SK-N-SH (cell line): ENCODE measurements around the gene VPS8. TPM values are rescaled to one million over a fixed set of nuclear protein-coding genes. Genes with fewer than 3 reads are reported as not detected.

ENCODE experiments used
- CTCF ChIA-PET: fragments of 300-600, 350-600 bp; formaldehyde crosslinking; extraction: SDS; loops from one replicate; lab custom pipeline; 2021; lab: Yijun Ruan, JAX
- POLR2A ChIA-PET: fragments of 350-600 bp; sonication (Branson Sonifier 250); formaldehyde crosslinking; extraction: SDS; loops from one replicate; lab custom pipeline; 2020; ENCODE audit warnings: antibody characterized with exemption, inconsistent platforms; lab: Yijun Ruan, JAX
- DNase-seq: peaks from one replicate; pipeline ENCODE4 v3.0.0; 2012
- H2AFZ ChIP-seq: fragments of 200-600 bp; sonication (generic); 2 replicates; pipeline ENCODE4 v1.8.1; 2016; ENCODE audit warnings: antibody characterized with exemption, mild to moderate bottlenecking, low read depth
- H3F3A ChIP-seq: fragments of 200-600 bp; sonication (generic); replicated peaks from 2 replicates; pipeline ENCODE3; 2016; ENCODE audit warnings: antibody characterized with exemption, mild to moderate bottlenecking; ENCODE audit not compliant: insufficient read depth
- H3K27ac ChIP-seq, 2 experiments: fragments of 200-500 bp in 1 of 2; fragments of 200-600 bp in 1 of 2; sonication (Bioruptor generic) in 1 of 2; sonication (generic), shearing (Covaris generic) in 1 of 2; 2 replicates each; pipeline versions ENCODE4 v1.5.1 to v1.6.1; 2014 to 2016; ENCODE audit warnings: low read depth in 2 of 2, inconsistent platforms in 1 of 2, low read length in 1 of 2, mild to moderate bottlenecking in 1 of 2, mixed read lengths in 1 of 2
- H3K27me3 ChIP-seq: fragments of 200-600 bp; sonication (generic), shearing (Covaris generic); 2 replicates; pipeline ENCODE4 v1.6.1; 2016; ENCODE audit warnings: mixed run types; ENCODE audit not compliant: insufficient read depth
- H3K36me3 ChIP-seq, 2 experiments: fragments of 200-500 bp in 1 of 2; fragments of 200-600 bp in 1 of 2; sonication (Bioruptor generic) in 1 of 2; sonication (generic) in 1 of 2; replicated peaks in 1 of 2; 2 replicates each; pipeline versions ENCODE3 to v1.5.1; 2014 to 2016; ENCODE audit warnings: low read length in 1 of 2, mild to moderate bottlenecking in 1 of 2; ENCODE audit not compliant: insufficient read depth in 2 of 2, control insufficient read depth in 1 of 2
- H3K4me1 ChIP-seq, 2 experiments: fragments of 200-500 bp in 1 of 2; fragments of 200-600 bp in 1 of 2; sonication (Bioruptor generic) in 1 of 2; sonication (generic), shearing (Covaris generic) in 1 of 2; 2 replicates each; pipeline versions ENCODE4 v1.5.1 to v1.6.1; 2014 to 2016; ENCODE audit warnings: low read depth in 1 of 2, low read length in 1 of 2, mixed run types in 1 of 2; ENCODE audit not compliant: insufficient read depth in 2 of 2, control insufficient read depth in 1 of 2
- H3K4me2 ChIP-seq: fragments of 200-600 bp; sonication (generic), shearing (Covaris generic); 2 replicates; pipeline ENCODE4 v1.6.1; 2017; ENCODE audit warnings: mixed run types
- H3K4me3 ChIP-seq, 2 experiments: fragments of 200-500 bp in 1 of 2; fragments of 200-600 bp in 1 of 2; sonication (Bioruptor generic) in 1 of 2; sonication (generic), shearing (Covaris generic) in 1 of 2; 2 replicates each; pipeline versions ENCODE4 v1.5.1 to v1.8.1; 2014 to 2016; ENCODE audit warnings: low read depth in 2 of 2, inconsistent platforms in 1 of 2, low read length in 1 of 2, mild to moderate bottlenecking in 1 of 2, mixed read lengths in 1 of 2, moderate library complexity in 1 of 2
- H3K79me2 ChIP-seq: fragments of 200-600 bp; sonication (generic); 2 replicates; pipeline ENCODE4 v1.8.1; 2017; ENCODE audit warnings: mild to moderate bottlenecking; ENCODE audit not compliant: insufficient read depth
- H3K9ac ChIP-seq: fragments of 200-600 bp; sonication (generic); 2 replicates; pipeline ENCODE4 v1.6.1; 2017; ENCODE audit warnings: mixed run types
- H3K9me2 ChIP-seq: fragments of 200-600 bp; sonication (generic); 2 replicates; pipeline ENCODE4 v1.6.1; 2017; ENCODE audit warnings: mixed run types
- H3K9me3 ChIP-seq: fragments of 200-600 bp; sonication (generic); 2 replicates; pipeline ENCODE4 v1.6.1; 2017; ENCODE audit warnings: mixed run types, mild to moderate bottlenecking, moderate library complexity
- H4K20me1 ChIP-seq: fragments of 200-600 bp; sonication (generic); 2 replicates; pipeline ENCODE4 v1.6.1; 2017; ENCODE audit warnings: mild to moderate bottlenecking, mixed run types; ENCODE audit not compliant: insufficient read depth
- CHD2 ChIP-seq: fragments of 150-350 bp; IDR thresholded peaks from 2 replicates; pipeline ENCODE4 v1.6.1; 2018; ENCODE audit warnings: low read length; ENCODE audit not compliant: partially characterized antibody
- CTCF ChIP-seq: fragments of 200-600 bp; sonication (generic); IDR thresholded peaks from 2 replicates; pipeline ENCODE4 v1.6.1; 2017; ENCODE audit warnings: antibody characterized with exemption, mild to moderate bottlenecking, moderate library complexity
- EP300 ChIP-seq, 2 experiments: IDR thresholded peaks; 2 replicates each; pipeline versions ENCODE4 v1.4.0 to v1.6.1; 2012; ENCODE audit warnings: borderline replicate concordance in 1 of 2, low read depth in 1 of 2, low read length in 1 of 2
- EZH2phosphoT487 ChIP-seq: fragments of 200-600 bp; sonication (generic); IDR thresholded peaks from 2 replicates; pipeline ENCODE4 v1.6.1; 2017; ENCODE audit warnings: low read depth, mixed run types, mild to moderate bottlenecking, antibody characterized with exemption, moderate library complexity, borderline replicate concordance
- FOSL2 ChIP-seq: IDR thresholded peaks from 2 replicates; pipeline ENCODE4 v1.4.0; 2012; ENCODE audit warnings: low read depth, mild to moderate bottlenecking, moderate library complexity, borderline replicate concordance
- FOXM1 ChIP-seq: IDR thresholded peaks from 2 replicates; pipeline ENCODE4 v1.4.0; 2012; ENCODE audit warnings: low read depth, mild to moderate bottlenecking
- GABPA ChIP-seq: IDR thresholded peaks from 2 replicates; pipeline ENCODE4 v1.4.0; 2012; ENCODE audit warnings: low read depth, mild to moderate bottlenecking
- GATA2 ChIP-seq: sonication (generic); formaldehyde crosslinking; IDR thresholded peaks from 2 replicates; pipeline ENCODE4 v1.5.0; 2020; ENCODE audit warnings: mild to moderate bottlenecking, missing genetic modification reagents
- JUND ChIP-seq: IDR thresholded peaks from 2 replicates; pipeline ENCODE4 v1.4.0; 2012
- MAX ChIP-seq: IDR thresholded peaks from 2 replicates; pipeline ENCODE4 v1.4.0; 2012; ENCODE audit warnings: low read depth
- MEF2A ChIP-seq: IDR thresholded peaks from 2 replicates; pipeline ENCODE4 v1.4.0; 2012; ENCODE audit warnings: low read depth, borderline replicate concordance
- MXI1 ChIP-seq: IDR thresholded peaks from 2 replicates; pipeline ENCODE4 v1.6.1; 2012; ENCODE audit warnings: mild to moderate bottlenecking, low read depth, low read length, improper control_type of control experiment
- NFIC ChIP-seq: IDR thresholded peaks from 2 replicates; pipeline ENCODE4 v1.4.0; 2012; ENCODE audit warnings: borderline replicate concordance
- NRF1 ChIP-seq: IDR thresholded peaks from 2 replicates; pipeline ENCODE4 v1.6.1; 2012; ENCODE audit warnings: low read depth, mild to moderate bottlenecking, low read length
- POLR2AphosphoS5 ChIP-seq: IDR thresholded peaks from 2 replicates; pipeline ENCODE4 v1.6.1; 2012; ENCODE audit warnings: low read depth, low read length
- RAD21 ChIP-seq: IDR thresholded peaks from 2 replicates; pipeline ENCODE4 v1.6.1; 2012; ENCODE audit warnings: mild to moderate bottlenecking, low read length
- RCOR1 ChIP-seq: fragments of 150-350 bp; IDR thresholded peaks from 2 replicates; pipeline ENCODE4 v1.6.1; 2017; ENCODE audit warnings: antibody characterized with exemption, low read length
- RFX5 ChIP-seq: IDR thresholded peaks from 2 replicates; pipeline ENCODE4 v1.6.1; 2012; ENCODE audit warnings: mild to moderate bottlenecking, improper control_type of control experiment, low read length
- SIN3A ChIP-seq: IDR thresholded peaks from 2 replicates; pipeline ENCODE4 v1.6.1; 2012; ENCODE audit warnings: low read depth, mild to moderate bottlenecking, low read length, moderate library complexity, borderline replicate concordance
- TCF12 ChIP-seq: IDR thresholded peaks from 2 replicates; pipeline ENCODE4 v1.4.0; 2012
- TEAD4 ChIP-seq: IDR thresholded peaks from 2 replicates; pipeline ENCODE4 v1.4.0; 2012; ENCODE audit warnings: mild to moderate bottlenecking, borderline replicate concordance; ENCODE audit not compliant: insufficient read depth
- WGBS: methylation state at CpG from one replicate; pipeline ENCODE4 v1.1.6; 2017; ENCODE audit warnings: low lambda C conversion rate; 5-methylcytosine and 5-hydroxymethylcytosine counted together
- polyA plus RNA-seq, 3 experiments: library from polyadenylated mRNA; depleted of rRNA; stranded (reverse); fragments of >200 nt; gene quantifications; 2 replicates each; pipeline ENCODE4 v1.2.3, GENCODE V29; 2012
- TF ChIP-seq, protein P1 (sequence below): IDR thresholded peaks from 2 replicates; pipeline ENCODE4; 2012

Gene VPS8
- polyA plus RNA-seq, 1 of the 3 experiments (the other 2 are of a cell fraction), result 12.8 TPM

- Histone ChIP-seq H3K9me3 (no peaks in the 10 kb centered on the region), H4K20me1 (no peaks in the 10 kb centered on the region), H3K4me2 (no peak overlapping the region), H3K4me3 (no peak overlapping the region), H3K79me2 (no peaks in the 10 kb centered on the region), H3K9me2 (no peaks in the 10 kb centered on the region), H3K36me3 (no peaks in the 10 kb centered on the region)
- WGBS, result 87% methylated on average over 12 of the region's 12 CpGs
- POLR2A ChIA-PET, result no interaction called here
- no peak for TF ChIP-seq GATA2 (CRISPR knock-in tag)
- no peak for TF ChIP-seq TEAD4
- TF ChIP-seq RCOR1, result no peak
- TF ChIP-seq TCF12, result no peak
- TF ChIP-seq POLR2AphosphoS5, result no peak
- no peak for TF ChIP-seq MAX
- TF ChIP-seq CHD2, result no peak
- no peak for TF ChIP-seq CTCF
- no peak for TF ChIP-seq FOXM1
- TF ChIP-seq EZH2phosphoT487, result no peak
- no peak for TF ChIP-seq JUND
- TF ChIP-seq, protein P1, sequence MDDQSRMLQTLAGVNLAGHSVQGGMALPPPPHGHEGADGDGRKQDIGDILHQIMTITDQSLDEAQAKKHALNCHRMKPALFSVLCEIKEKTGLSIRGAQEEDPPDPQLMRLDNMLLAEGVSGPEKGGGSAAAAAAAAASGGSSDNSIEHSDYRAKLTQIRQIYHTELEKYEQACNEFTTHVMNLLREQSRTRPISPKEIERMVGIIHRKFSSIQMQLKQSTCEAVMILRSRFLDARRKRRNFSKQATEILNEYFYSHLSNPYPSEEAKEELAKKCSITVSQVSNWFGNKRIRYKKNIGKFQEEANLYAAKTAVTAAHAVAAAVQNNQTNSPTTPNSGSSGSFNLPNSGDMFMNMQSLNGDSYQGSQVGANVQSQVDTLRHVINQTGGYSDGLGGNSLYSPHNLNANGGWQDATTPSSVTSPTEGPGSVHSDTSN, result no peak
- TF ChIP-seq NRF1, result no peak
- TF ChIP-seq, all 33 proteins: peak for 0
- CTCF ChIA-PET, result interaction anchor here (1.0 to 1.9 kb wide), 2 partner anchors 16 to 206 kb away, joined by 3 to 11 read pairs; partner anchors contain the start of gene EPHB3
- no peak for DNase-seq
- Histone ChIP-seq H3K27ac (no peak overlapping the region), H3K4me1 (peaks cover 0 to 2% of the 10 kb centered on the region in 2 experiments; a peak in 1 of 4 replicates), H3F3A (no peaks in the 10 kb centered on the region), H3K9ac (no peak overlapping the region), H2AFZ (no peak overlapping the region), H3K27me3 (no peaks in the 10 kb centered on the region)
Measured at GRCh38 chr3:184767377-184767776, 44.6 kb upstream of the VPS8 start.

DNA sequence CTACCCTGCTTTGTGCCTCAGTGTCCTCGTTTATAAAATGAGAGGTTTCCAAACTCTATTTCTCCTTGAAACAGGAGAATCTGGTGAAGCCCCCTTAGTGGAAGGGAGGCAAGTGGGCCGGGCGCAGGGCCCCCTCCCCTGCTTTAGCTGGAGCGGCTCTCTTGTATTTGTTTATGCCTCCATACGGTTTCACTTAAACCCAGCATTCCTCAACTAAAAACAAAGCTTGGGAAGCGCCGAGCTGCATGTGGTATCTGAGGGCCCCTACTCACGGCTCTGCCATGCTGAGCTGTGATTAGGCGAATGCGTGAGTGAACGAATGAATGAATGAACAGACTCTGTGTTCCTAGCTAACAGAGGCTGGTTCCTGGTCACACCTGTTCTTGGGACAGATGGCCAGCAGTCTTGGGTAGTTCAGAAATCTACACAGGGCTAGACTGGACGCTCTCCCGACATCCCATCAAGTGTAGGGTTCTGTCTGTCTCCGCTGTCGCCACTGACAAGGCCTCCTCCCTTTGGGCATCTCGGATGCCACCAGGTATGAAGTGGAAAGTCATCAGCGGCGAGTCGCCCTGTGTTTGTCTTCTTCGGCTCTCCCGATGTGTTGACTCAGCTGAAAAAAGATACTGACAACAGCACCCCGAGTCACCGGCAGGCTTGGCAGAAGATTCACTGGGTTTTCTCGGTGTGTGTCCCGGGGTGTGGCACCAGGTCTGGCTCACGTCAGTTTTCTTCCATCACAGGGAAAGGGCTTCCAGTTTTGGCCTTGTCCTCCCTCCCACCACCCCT lies 42.4 kb upstream of the VPS8 start:
- no peaks in the 10 kb centered on the region for H3K79me2 ChIP-seq
- POLR2A ChIA-PET, result no interaction called here
- WGBS, result 71% methylated on average over 26 of the region's 26 CpGs
- H3K4me1 ChIP-seq, result peaks cover 0 to 12% of the 10 kb centered on the region in 2 experiments; a peak in 1 of 4 replicates
- no peaks in the 10 kb centered on the region for H3K27me3 ChIP-seq
- no peak for DNase-seq
- no peaks in the 10 kb centered on the region for H3K9me3 ChIP-seq
- no peaks in the 10 kb centered on the region for H3K36me3 ChIP-seq
- no peak overlapping the region for H3K27ac ChIP-seq
- no peak overlapping the region for H2AFZ ChIP-seq
- H4K20me1 ChIP-seq, result no peaks in the 10 kb centered on the region
- no peaks in the 10 kb centered on the region for H3K9me2 ChIP-seq
- CTCF ChIA-PET, result interaction anchor here (0.6 to 2.3 kb wide), 4 partner anchors 8 to 208 kb away, joined by 3 to 14 read pairs (median 7); partner anchors contain the start of gene EPHB3
- H3K4me2 ChIP-seq, result no peak overlapping the region
- no peak overlapping the region for H3K9ac ChIP-seq
- no peak overlapping the region for H3K4me3 ChIP-seq
- H3F3A ChIP-seq, result no peaks in the 10 kb centered on the region
- TF ChIP-seq TCF12 (no peak), NFIC (no peak), RFX5 (no peak), FOSL2 (no peak), CTCF (no peak), MEF2A (no peak), CHD2 (no peak), RCOR1 (no peak), EP300 (IDR thresholded peaks at IDR 0.05; ENCODE audit: borderline replicate concordance in 1 of 2, low read depth in 1 of 2, low read length in 1 of 2) (no peak), FOXM1 (no peak), RAD21 (no peak), NRF1 (no peak), MXI1 (no peak), POLR2AphosphoS5 (no peak), GABPA (no peak), SIN3A (no peak), GATA2 (CRISPR knock-in tag) (no peak)
